Measurements from ENCODE around the gene SULT4A1.

GRCh38 chr22:43823911-43824665, 38.2 kb downstream of the SULT4A1 start:
- TF ChIP-seq POLR2A (IDR thresholded peaks at IDR 0.05; ENCODE audit: low read depth) (no peak), EP300 (IDR thresholded peaks at IDR 0.05) (no peak), CTCF (IDR thresholded peaks at IDR 0.05) (no peak)
